Measurements from ENCODE around the gene GJC1.

GRCh38 chr17:44780161-44780560 is 49.9 kb downstream of the GJC1 start:
- TF ChIP-seq, protein P1, sequence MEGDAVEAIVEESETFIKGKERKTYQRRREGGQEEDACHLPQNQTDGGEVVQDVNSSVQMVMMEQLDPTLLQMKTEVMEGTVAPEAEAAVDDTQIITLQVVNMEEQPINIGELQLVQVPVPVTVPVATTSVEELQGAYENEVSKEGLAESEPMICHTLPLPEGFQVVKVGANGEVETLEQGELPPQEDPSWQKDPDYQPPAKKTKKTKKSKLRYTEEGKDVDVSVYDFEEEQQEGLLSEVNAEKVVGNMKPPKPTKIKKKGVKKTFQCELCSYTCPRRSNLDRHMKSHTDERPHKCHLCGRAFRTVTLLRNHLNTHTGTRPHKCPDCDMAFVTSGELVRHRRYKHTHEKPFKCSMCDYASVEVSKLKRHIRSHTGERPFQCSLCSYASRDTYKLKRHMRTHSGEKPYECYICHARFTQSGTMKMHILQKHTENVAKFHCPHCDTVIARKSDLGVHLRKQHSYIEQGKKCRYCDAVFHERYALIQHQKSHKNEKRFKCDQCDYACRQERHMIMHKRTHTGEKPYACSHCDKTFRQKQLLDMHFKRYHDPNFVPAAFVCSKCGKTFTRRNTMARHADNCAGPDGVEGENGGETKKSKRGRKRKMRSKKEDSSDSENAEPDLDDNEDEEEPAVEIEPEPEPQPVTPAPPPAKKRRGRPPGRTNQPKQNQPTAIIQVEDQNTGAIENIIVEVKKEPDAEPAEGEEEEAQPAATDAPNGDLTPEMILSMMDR (IDR thresholded peaks at IDR 0.05) = no peak
- no peak for TF ChIP-seq POLR2A (IDR thresholded peaks at IDR 0.05)
